WI38 (cell line): Measurements from ENCODE around the gene SLC38A9.

Source experiments
- H3K4me3 ChIP-seq: 2 replicates; pipeline ENCODE4 v1.5.1; 2011; ENCODE audit warnings: low read depth, mild to moderate bottlenecking, control low read depth, low read length
- TF ChIP-seq, protein P1 (sequence below): IDR thresholded peaks from 2 replicates; pipeline ENCODE4 v1.5.1; 2012; ENCODE audit warnings: low read depth, mild to moderate bottlenecking, control low read depth, low read length

SLC38A9 gene

DNA sequence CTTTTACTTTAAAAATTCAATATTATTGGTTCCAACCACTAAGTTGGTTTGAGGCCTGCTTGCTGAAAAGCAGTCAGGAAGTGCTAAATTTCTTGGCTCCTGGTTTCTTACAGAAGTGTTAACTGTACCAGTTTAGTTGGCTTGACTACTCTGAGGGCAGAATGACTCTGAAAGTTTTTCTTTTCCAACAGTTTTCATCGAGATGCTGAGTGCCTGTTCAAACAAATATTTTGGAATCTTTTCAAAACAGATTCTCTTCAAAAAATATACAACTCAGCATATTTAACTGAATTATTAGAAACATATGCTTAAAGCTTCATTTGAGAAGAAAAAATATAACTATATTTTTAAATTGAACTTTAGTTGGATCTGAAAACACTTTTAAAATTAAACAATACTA lies 37.0 kb downstream of the SLC38A9 start:
- TF ChIP-seq, protein P1, sequence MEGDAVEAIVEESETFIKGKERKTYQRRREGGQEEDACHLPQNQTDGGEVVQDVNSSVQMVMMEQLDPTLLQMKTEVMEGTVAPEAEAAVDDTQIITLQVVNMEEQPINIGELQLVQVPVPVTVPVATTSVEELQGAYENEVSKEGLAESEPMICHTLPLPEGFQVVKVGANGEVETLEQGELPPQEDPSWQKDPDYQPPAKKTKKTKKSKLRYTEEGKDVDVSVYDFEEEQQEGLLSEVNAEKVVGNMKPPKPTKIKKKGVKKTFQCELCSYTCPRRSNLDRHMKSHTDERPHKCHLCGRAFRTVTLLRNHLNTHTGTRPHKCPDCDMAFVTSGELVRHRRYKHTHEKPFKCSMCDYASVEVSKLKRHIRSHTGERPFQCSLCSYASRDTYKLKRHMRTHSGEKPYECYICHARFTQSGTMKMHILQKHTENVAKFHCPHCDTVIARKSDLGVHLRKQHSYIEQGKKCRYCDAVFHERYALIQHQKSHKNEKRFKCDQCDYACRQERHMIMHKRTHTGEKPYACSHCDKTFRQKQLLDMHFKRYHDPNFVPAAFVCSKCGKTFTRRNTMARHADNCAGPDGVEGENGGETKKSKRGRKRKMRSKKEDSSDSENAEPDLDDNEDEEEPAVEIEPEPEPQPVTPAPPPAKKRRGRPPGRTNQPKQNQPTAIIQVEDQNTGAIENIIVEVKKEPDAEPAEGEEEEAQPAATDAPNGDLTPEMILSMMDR = no peak
- no peak overlapping the region for H3K4me3 ChIP-seq

DNA sequence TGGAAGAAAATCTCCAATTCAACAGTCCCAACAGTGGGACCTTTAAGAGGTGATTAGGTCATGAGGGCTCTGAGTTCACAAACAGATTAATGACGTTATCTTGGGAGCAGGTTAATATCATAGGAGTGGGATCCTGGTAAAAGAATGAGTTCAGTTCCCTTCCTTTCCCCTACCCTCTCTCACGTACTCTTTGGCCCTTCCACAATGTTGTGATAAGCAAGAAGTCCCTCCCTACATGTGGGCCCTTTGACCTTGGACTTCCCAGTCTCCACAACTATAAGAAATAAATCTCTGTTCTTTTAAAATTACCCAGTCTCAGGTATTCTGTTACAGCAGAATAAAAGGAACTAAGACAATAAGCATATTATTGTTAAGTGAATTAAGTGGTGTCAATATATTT lies 37.8 kb downstream of the SLC38A9 start:
- H3K4me3 ChIP-seq = no peak overlapping the region

DNA sequence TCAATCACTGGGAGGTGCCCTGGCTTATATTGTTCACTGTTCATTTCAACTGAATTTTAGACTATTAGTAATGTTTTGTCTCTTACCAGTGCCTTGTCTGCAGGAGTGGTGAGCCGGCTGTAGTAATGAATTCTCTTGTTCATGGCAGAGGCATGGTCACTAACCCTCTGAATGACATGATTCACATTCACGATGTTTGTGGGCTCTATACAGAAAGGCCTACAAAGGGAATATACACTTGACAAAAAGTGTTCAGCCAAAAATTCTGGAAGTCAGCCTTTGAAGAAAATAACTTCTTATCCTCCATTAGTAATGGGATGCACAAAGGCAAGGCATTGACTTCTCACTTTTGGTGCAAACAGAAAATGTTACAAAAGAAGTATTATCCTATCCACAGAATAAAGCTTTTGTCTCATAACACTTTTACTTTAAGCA lies 39.6 kb downstream of the SLC38A9 start:
- TF ChIP-seq, protein P1 = no peak
- H3K4me3 ChIP-seq = no peak overlapping the region

More for the DNA sequence above, 37.8 kb downstream of the SLC38A9 start:
- TF ChIP-seq, protein P1 = no peak

DNA sequence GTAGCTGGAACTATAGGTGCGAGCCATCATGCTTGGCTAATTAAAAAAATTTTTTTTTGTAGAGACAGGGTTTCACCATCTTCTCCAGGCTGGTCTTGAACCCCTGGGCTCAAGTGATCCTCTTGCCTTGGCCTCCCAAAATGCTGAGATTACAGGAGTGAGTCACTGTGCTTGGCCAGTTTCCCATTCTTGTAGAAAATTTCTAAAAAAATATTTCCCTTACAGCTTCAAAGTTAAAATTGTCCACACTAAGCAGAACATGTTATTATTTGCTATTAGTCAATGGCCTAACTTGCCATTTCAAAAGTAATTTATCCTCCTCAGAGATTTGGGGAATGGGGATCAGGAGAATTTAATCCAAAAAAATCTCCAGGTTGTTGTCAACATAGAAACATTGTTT lies 40.1 kb downstream of the SLC38A9 start:
- no peak overlapping the region for H3K4me3 ChIP-seq
- TF ChIP-seq, protein P1 = no peak

DNA sequence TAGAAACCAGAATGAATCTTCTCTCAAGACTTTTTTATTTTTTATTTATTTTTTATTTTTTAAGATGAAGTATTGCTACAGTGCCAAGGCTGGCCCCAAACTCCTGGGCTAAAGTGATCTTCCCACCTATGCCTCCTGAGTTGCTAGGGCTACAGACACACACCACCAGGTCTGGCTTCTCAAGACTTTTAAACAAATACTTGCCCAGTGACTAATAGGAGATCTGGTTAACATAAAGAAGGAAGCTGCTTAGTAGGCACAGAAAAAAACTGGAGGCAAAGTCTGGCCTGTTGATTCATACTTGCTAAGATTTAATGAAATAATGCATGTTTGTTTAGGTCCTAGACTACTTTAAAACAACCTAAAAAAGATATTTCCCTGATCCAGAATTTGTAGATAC lies 43.8 kb downstream of the SLC38A9 start:
- no peak overlapping the region for H3K4me3 ChIP-seq
- TF ChIP-seq, protein P1 = no peak

DNA sequence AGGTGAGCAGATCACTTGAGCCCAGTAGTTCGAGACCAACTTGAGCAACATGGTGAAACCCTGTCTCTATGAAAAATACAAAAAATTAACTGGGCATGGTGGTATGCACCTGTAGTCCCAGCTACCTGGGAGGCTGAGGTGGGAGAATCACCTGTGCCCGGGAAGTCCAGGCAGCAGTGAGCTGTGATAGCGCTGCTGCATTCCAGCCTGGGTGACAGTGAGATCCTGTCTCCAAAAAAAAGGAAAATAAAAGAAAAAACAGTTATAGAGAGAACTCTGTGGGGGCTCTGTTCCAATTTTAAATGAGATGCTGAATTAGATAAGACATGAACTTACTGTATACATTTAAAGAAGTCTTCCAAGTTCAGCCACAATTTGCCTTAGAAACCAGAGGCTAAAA lies 44.2 kb downstream of the SLC38A9 start:
- H3K4me3 ChIP-seq = no peak overlapping the region
- TF ChIP-seq, protein P1 = no peak

DNA sequence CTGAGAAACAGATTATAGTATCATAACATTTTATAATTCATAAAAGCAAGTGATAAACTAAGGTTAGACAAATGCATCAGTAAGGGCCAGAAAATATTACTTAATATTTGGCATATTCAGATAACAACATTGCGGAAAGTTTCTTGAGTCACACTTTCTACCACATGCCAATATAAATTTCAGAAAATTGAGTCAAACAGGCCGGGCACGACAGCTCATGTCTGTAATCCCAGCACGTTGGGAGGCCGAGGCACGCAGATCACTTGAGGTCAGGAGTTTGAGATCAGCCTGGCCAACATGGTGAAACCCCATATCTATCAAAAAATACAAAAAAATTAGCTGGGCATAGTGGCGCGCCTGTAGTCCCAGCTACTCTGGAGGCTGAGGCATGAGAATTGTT lies 47.1 kb downstream of the SLC38A9 start:
- TF ChIP-seq, protein P1 = no peak
- H3K4me3 ChIP-seq = no peak overlapping the region
